ENCODE results near the gene MACROD2. TPM values are rescaled to one million over a fixed set of nuclear protein-coding genes. Genes with fewer than 3 reads are reported as not detected.

The MACROD2 gene
- total RNA-seq, 4 donors from 2014 or later: 12.6 to 60.3 (median 18.9) TPM

DNA sequence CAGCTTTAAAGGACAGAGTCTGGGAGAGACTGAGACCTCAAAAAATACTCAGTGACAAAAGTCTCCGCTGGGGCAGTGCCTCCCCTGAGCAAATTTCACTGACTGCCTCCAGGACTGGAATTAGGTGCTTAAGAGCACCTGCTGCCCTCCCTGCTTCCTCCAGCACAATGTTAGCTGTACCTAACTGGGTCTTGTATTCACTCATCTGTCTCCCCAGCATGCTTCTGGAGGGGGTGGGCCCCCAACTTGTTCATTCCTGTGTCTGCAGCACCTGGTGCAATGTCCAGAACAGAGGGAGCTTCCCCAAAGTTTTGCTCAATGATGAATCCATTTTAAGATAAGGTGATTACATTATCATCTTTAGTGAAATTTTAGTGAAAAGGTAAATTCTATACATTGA is 1927.2 kb downstream of the MACROD2 start:
- no peak for TF ChIP-seq POLR2AphosphoS5 (IDR thresholded peaks at IDR 0.05)
- TF ChIP-seq, protein P1, sequence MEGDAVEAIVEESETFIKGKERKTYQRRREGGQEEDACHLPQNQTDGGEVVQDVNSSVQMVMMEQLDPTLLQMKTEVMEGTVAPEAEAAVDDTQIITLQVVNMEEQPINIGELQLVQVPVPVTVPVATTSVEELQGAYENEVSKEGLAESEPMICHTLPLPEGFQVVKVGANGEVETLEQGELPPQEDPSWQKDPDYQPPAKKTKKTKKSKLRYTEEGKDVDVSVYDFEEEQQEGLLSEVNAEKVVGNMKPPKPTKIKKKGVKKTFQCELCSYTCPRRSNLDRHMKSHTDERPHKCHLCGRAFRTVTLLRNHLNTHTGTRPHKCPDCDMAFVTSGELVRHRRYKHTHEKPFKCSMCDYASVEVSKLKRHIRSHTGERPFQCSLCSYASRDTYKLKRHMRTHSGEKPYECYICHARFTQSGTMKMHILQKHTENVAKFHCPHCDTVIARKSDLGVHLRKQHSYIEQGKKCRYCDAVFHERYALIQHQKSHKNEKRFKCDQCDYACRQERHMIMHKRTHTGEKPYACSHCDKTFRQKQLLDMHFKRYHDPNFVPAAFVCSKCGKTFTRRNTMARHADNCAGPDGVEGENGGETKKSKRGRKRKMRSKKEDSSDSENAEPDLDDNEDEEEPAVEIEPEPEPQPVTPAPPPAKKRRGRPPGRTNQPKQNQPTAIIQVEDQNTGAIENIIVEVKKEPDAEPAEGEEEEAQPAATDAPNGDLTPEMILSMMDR (IDR thresholded peaks at IDR 0.05): no peak
- no peak for TF ChIP-seq POLR2A (IDR thresholded peaks at IDR 0.05)
- Histone ChIP-seq H3K27me3 (no peaks in the 10 kb centered on the region), H3K36me3 (no peaks in the 10 kb centered on the region), H3K4me3 (no peak overlapping the region), H3K4me1 (no peaks in the 10 kb centered on the region), H3K27ac (no peak overlapping the region), H3K9me3 (no peaks in the 10 kb centered on the region)
- 94% methylated on average over 1 of the region's 1 CpG for WGBS
- DNase-seq (ENCODE audit: low spot score in 2 of 2): no peak

DNA sequence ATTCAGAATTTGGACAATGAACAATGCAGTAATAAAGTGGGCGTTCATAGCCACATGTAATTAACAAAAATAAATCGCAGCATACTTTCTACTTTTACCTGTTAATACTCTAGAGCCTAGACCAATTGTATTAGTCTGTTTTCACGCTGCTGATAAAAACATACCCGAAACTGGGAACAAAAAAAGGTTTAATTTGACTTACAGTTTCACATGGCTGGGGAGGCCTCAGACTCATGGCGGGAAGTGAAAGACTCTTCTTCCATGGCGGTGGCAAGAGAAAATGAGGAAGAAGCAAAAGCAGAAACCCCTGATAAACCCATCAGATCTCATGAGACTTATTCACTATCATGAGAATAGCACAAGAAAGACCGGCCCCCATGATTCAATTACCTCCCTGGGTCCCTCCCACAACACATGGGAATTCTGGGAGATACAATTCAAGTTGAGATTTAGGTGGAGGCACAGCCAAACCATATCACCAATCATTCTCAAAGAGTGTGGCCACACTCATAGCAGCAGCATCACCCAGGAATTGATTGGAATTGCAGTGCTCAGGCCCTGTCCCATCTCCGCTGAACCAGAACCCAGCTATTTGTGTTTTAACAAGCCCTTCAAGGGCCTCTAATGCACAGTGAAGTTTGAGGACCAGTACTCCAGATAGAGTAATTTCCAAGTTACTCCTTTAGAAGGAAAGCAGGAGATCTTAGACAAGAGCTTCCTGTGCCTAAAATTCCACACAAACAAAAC is 1927.9 kb downstream of the MACROD2 start:
- no peak overlapping the region for H3K4me3 ChIP-seq
- TF ChIP-seq, protein P1 (IDR thresholded peaks at IDR 0.05): no peak
- no peaks in the 10 kb centered on the region for H3K9me3 ChIP-seq
- no peak overlapping the region for H3K27ac ChIP-seq
- no peaks in the 10 kb centered on the region for H3K4me1 ChIP-seq
- DNase-seq (ENCODE audit: low spot score in 2 of 2): no peak
- H3K27me3 ChIP-seq: no peaks in the 10 kb centered on the region
- 94% methylated on average over 8 of the region's 8 CpGs for WGBS
- no peaks in the 10 kb centered on the region for H3K36me3 ChIP-seq

DNA sequence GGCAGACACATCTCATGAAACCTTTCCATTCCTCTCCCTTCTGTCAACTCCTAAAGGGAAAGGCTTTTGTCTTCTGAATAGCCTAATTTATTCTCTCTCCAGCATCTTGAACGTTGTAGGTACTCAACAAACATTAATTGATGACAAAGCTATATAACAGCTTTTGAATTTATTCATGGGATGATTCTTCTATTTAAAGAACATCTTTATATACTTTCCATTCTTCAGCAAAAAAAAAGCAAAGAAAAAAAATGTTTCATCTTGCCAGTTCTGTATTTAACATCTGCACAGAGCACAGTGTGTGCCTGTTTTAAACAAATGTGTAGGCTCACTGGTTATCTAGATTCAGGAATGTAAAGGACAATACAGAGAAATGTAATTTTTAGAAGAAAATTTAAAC is 1929.2 kb downstream of the MACROD2 start:
- DNase-seq (ENCODE audit: low spot score in 2 of 2): no peak
- no peak overlapping the region for H3K27ac ChIP-seq
- H3K4me1 ChIP-seq: no peaks in the 10 kb centered on the region
- TF ChIP-seq EP300 (IDR thresholded peaks at IDR 0.05): no peak
- TF ChIP-seq POLR2AphosphoS5 (IDR thresholded peaks at IDR 0.05): no peak
- TF ChIP-seq, protein P1 (IDR thresholded peaks at IDR 0.05): no peak
- TF ChIP-seq POLR2A (IDR thresholded peaks at IDR 0.05): no peak
- WGBS: 65% methylated on average over 1 of the region's 1 CpG
- no peaks in the 10 kb centered on the region for H3K27me3 ChIP-seq
- H3K9me3 ChIP-seq: no peaks in the 10 kb centered on the region
- H3K36me3 ChIP-seq: no peaks in the 10 kb centered on the region
- H3K4me3 ChIP-seq: no peak overlapping the region

DNA sequence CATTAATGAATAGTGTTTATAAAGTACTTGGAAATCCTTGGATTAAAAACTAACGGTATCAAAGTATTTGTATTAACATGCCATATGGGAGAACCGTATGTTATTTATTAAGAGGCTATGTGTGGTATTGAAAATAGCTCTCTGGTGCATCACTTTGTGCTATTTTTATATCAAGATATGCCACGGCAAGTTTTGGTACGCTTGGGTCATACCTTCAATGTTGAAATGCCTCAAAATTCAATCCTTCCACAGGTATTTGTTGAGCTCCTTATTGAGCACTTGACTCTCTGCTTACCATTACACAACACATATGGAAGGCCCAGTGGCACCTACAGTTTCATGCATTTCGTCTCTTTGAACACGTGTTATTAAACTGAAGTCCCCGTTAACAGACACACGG is 1930.1 kb downstream of the MACROD2 start:
- 70% methylated on average over 8 of the region's 8 CpGs for whole genome bisulfite sequencing

DNA sequence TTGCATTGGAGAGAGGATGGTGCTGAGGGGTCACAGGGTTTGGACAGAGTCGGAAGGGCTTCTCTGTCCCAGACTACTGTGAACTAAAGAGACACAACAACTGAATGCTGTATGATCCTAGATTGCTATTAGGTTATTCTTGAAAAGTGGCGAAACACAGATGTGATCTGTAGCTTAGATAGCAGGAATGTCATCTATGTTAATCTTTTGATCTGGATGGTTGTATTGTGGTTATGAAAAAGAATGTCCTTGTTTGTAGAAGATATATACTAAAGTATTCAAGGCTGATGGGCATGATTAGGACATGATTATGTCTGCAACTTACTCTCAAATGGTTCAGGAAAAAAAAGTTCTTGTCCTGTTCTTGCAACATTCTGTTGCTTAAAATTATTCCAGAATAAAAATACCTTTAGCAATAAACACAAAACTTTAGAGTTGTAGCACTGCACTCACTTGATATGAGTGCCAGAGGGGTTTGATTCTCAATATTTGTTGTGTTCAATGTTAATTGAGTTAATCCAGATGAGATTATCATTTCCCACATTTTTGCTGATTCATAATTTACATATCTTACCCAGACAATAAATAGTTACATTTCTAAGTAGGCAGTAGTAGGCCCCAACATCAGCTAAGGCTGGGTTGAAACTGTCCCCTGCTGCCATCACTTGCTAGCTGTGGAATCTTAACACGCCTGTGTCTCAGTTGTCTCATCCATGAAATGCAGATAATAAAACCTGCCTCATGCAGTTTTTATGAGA is 1932.8 kb downstream of the MACROD2 start:
- Histone ChIP-seq H3K9me3 (no peaks in the 10 kb centered on the region), H3K4me1 (peaks cover 5% of the 10 kb centered on the region), H3K27me3 (no peaks in the 10 kb centered on the region), H3K36me3 (no peaks in the 10 kb centered on the region), H3K4me3 (no peak overlapping the region), H3K27ac (no peak overlapping the region)
- DNase-seq (ENCODE audit: low spot score in 2 of 2): no peak
- TF ChIP-seq, protein P1 (IDR thresholded peaks at IDR 0.05): no peak
- no peak for TF ChIP-seq POLR2A (IDR thresholded peaks at IDR 0.05)
- TF ChIP-seq POLR2AphosphoS5 (IDR thresholded peaks at IDR 0.05): no peak
- no peak for TF ChIP-seq EP300 (IDR thresholded peaks at IDR 0.05)
- 81% methylated on average over 3 of the region's 3 CpGs for WGBS

More for the DNA sequence above, 1930.1 kb downstream of the MACROD2 start:
- TF ChIP-seq EP300 (IDR thresholded peaks at IDR 0.05): no peak
- TF ChIP-seq POLR2AphosphoS5 (IDR thresholded peaks at IDR 0.05): no peak
- TF ChIP-seq, protein P1 (IDR thresholded peaks at IDR 0.05): no peak
- no peak for TF ChIP-seq POLR2A (IDR thresholded peaks at IDR 0.05)
- DNase-seq (ENCODE audit: low spot score in 2 of 2): no peak
- Histone ChIP-seq H3K4me3 (no peak overlapping the region), H3K4me1 (peaks cover under 1% of the 10 kb centered on the region), H3K9me3 (no peaks in the 10 kb centered on the region), H3K27ac (no peak overlapping the region), H3K27me3 (no peaks in the 10 kb centered on the region), H3K36me3 (no peaks in the 10 kb centered on the region)

Data from suprapubic skin (tissue), 4 donors.